HG02870 (cell line): ENCODE results near the gene COPG1.
"Not testable (repeated sequence)": the region's sequence is repeated elsewhere in the genome, so short reads cannot be mapped to it uniquely, and the experiment has no call there.

ENCODE experiments used
- ATAC-seq: cut with Tn5 transposase; IDR thresholded peaks from one replicate; pipeline ENCODE4 v1.9.1; 2021; ENCODE audit warnings: mild to moderate bottlenecking, moderate library complexity; ENCODE audit not compliant: unreplicated experiment

The COPG1 gene

DNA sequence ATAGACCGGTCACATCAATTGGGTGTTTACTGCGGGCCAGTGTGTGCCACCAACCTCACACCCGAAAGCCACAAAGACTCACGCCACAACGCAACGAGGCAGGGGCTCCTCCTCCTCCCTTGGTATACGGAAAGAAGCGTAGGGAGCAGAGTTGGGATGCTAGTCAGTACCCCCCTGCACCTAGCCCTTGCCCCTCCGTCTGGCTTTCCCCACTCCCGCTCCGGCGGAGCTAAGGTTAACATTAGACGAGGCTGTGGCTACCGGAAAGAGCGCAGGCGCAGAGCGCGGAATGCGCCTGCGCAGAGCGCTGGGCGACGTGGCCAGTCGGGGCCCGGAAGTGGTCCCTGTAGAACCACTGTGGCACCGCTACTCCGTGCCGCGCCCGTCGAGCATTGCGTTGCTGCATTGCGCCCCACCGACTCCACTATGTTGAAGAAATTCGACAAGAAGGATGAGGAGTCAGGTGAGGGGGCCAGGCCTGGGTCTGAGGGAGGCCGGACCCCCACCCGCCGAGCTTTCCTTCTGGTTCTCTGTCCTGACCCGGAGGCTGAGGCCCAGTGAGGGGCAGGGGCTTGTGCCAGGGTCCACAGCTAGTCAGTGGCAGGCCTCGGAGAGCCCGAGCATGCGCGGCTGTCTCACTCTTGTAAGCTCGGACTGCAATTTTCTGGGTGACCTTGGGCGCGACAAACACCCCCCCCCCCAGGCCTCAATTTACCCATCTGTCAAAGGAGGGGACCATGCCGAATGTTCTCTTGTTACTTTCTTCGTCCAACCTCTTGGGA, at the start of gene COPG1:
Gene COPG1 (plus strand): TSS at position 323 of the 782 bp plus-strand sequence. CDS start 104 bp downstream, at position 427.
- ATAC-seq, result peak; percentile 74

- ATAC-seq, result no peak
These were observed 44.9 kb upstream of the COPG1 start for GRCh38 chr3:129204473-129204872.

- no peak for ATAC-seq
These were observed 44.1 kb upstream of the COPG1 start for GRCh38 chr3:129205109-129205832.

GRCh38 chr3:129207479-129207878, 41.9 kb upstream of the COPG1 start:
- ATAC-seq, result no peak

DNA sequence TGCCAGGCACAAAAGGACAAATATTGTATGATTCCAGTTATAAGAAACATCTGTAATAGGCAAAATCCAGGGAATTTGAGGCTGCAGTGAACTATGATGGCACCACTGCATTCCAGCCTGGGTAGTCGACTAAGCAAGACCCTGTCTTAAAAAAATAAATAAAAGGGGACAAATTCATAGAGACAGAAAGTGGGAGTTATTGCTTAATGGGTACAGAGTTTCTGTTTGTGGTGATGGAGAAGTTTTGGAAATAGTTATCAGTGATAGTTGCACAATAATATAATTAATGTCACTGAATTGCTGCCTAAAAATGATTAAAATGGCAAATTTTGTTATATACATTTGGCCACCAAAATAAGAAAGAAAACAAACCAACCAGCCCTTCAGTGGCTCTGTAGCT, 38.1 kb upstream of the COPG1 start:
- ATAC-seq, result no peak

GRCh38 chr3:129211772-129212171, 37.6 kb upstream of the COPG1 start:
- no peak for ATAC-seq

DNA sequence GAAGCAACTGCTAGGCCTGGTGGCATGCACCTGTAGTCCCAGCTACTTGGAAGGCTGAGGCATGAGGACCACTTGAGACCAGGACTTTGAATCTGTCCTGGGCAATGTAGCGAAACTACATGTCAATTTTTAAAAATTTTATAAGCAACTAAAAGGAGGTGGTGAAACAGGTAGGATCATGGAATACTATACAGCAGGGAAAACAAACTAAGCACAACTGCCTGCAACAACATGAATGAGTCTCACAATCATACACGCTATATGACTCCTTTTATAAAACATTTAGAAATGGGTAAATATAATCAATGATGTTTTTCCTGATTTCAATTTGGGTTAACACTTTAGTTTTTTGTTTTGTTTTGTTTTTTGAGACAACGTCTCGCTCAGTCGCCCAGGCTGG, 36.2 kb upstream of the COPG1 start:
- ATAC-seq, result no peak

- ATAC-seq, result no peak
These were observed 30.7 kb upstream of the COPG1 start for GRCh38 chr3:129218742-129219141.

- not testable (repeated sequence) for ATAC-seq
These were observed 25.0 kb upstream of the COPG1 start for GRCh38 chr3:129224387-129224786.

GRCh38 chr3:129224984-129225393, 24.4 kb upstream of the COPG1 start:
- no peak for ATAC-seq

DNA sequence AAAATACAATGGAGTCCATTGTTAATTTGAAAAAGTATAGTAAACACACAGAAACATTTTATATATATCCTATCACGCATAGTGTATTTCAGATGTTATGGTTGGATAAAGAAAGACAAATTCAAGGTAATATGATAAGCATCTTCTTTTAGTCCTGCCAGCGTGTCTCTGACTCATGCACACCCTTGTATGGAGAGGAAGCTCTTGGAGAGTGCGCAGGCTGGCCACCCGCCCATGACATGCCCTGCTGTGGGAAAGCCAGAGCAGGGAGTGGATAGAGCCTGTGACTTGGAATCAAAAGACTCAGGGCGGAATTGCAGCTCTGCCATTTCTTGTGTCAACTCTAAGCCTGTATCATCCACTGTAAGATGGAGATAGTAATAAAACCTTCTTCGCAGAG, 23.0 kb upstream of the COPG1 start:
- ATAC-seq, result no peak

GRCh38 chr3:129228891-129229585, 20.4 kb upstream of the COPG1 start:
- no peak for ATAC-seq

DNA sequence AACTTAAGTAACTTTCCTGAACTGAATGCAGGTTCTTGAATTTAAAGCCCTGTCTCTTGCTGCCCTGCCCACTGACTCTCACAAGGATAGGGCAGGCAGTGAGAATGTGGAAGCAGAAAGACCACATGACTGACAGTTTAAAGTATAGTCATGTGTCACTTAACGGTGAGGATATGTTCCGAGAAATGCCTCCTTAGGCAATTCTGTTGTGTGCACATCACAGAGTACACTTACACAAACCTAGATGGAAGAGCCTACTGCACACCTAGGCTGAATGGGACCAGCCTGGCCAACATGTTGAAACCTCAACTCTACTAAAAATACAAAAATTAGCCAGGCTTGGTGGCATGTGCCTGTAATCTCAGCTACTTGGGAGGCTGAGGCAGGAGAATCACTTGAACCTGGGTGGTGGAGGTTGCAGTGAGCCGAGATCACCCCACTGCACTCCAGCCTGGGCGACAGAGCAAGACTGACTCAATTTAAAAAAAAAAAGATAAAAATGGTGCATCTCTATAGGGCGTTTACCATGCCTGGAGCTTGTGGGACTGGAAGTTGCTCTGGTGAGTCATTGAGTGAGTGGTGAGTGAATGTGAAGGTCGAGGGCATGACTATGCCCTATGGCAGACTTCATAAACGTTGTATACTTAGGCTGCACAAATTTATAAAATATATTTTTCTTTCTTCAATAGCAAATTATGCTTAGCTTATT, 18.9 kb upstream of the COPG1 start:
- ATAC-seq, result no peak

DNA sequence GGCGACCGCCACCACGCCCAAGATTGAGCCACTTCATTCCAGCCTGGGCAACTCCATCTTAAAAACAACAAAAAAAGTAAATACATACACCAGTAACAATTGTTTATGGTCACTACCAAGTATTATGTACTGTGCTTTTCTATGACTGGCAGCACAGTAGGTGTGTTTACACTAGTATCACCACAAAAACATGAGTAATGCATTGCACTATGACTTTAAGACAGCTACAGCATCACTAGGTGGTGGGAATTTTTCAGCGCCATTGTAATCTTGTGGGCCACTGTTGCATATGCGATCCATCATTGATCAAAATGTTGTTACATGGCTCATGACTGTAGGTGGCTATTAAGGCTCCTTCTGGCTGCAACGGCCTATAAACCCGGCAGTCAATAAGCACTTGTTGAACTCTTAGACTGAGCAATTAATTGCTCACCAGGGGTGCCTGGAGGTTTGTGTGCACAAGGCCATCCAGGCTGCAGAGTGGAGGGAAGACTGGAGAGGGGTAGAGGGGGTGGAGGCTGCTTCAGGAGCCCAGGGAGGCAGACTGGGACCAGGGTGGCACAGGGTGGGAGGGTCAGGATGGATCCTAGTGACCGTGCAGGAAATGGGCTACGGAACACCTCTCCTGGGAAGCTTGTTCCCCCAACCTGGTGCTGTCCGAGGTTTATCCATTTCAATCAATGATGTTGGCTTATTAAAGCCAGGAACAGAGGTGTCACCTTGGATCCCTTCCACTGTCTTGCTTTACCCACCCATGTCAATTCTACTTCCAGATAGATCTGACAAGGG, 17.9 kb upstream of the COPG1 start:
- no peak for ATAC-seq

DNA sequence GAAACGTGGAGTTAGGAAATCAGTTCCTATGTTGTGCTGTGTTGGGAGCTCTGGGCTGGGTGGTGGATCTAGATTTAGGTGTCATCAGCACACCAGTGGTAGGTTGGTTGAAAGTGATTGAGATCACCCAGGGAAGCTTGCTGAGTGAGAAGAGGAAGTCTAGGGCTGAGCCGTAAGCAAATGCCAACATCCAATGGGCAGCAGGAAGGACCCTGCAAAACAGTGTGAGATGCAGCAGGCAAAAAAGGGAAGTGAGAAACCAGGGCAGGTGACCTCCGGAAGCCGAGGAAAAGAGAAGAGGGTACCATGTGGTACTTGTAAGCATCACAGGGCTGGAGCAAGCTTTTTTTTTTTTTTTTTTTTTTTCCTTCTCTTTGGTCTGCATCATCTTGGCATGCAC, 15.9 kb upstream of the COPG1 start:
- peak; percentile 72 for ATAC-seq

DNA sequence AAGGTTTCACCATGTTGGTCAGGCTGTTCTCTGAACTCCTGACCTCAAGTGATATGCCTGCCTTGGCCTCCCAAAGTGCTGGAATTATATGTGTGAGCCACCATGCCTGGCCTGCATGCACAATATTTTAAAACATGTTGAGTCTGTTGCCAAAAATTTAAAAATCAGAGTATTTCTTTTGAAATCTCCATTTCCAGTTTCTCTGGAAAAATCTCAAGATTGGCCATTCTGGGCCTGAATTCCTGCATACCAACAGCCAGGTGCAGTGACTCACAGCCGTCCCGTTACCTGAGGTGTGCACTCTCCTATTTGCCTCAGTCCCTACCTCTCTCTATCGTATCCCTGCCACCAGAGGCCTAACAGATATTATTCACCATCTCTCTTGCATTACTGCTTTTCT, 15.0 kb upstream of the COPG1 start:
- no peak for ATAC-seq

GRCh38 chr3:129235344-129235917, 14.0 kb upstream of the COPG1 start:
- ATAC-seq, result no peak

- no peak for ATAC-seq
These were observed 10.3 kb upstream of the COPG1 start for GRCh38 chr3:129238945-129239705.

- no peak for ATAC-seq
These were observed 9.4 kb upstream of the COPG1 start for GRCh38 chr3:129239991-129240390.
